HG03097 (cell line): ENCODE measurements around the gene PIPOX.

Experiments
- ATAC-seq: cut with Tn5 transposase; IDR thresholded peaks from one replicate; pipeline ENCODE4 v1.9.1; 2021; ENCODE audit not compliant: unreplicated experiment, low FRiP score

PIPOX gene

GRCh38 chr17:29045734-29046472 is 3.0 kb downstream of the PIPOX start:
- no peak for ATAC-seq

GRCh38 chr17:29046473-29046839 is 3.5 kb downstream of the PIPOX start:
- ATAC-seq, result no peak

- ATAC-seq, result no peak
Measured at GRCh38 chr17:29048440-29049368, 5.8 kb downstream of the PIPOX start.

GRCh38 chr17:29049541-29050145 is 6.7 kb downstream of the PIPOX start:
- no peak for ATAC-seq

GRCh38 chr17:29050176-29050575 is 7.2 kb downstream of the PIPOX start:
- ATAC-seq, result no peak

GRCh38 chr17:29051194-29051593 is 8.3 kb downstream of the PIPOX start:
- ATAC-seq, result no peak

GRCh38 chr17:29051731-29052130 is 8.8 kb downstream of the PIPOX start:
- no peak for ATAC-seq

GRCh38 chr17:29054835-29055234 is 11.9 kb downstream of the PIPOX start:
- no peak for ATAC-seq

- no peak for ATAC-seq
Measured at GRCh38 chr17:29057361-29057760, 14.4 kb downstream of the PIPOX start.

- no peak for ATAC-seq
Measured at GRCh38 chr17:29058391-29058790, 15.4 kb downstream of the PIPOX start.

- ATAC-seq, result no peak
Measured at GRCh38 chr17:29059281-29059680, 16.3 kb downstream of the PIPOX start.

GRCh38 chr17:29060475-29060874 is 17.5 kb downstream of the PIPOX start:
- no peak for ATAC-seq

GRCh38 chr17:29061036-29061435 is 18.1 kb downstream of the PIPOX start:
- ATAC-seq, result no peak

GRCh38 chr17:29062215-29062614 is 19.3 kb downstream of the PIPOX start:
- no peak for ATAC-seq

- no peak for ATAC-seq
Measured at GRCh38 chr17:29063992-29064391, 21.1 kb downstream of the PIPOX start.

GRCh38 chr17:29066047-29066446 is 23.1 kb downstream of the PIPOX start:
- ATAC-seq, result no peak

GRCh38 chr17:29066606-29067005 is 23.7 kb downstream of the PIPOX start:
- ATAC-seq, result no peak

- no peak for ATAC-seq
Measured at GRCh38 chr17:29068818-29069217, 25.9 kb downstream of the PIPOX start.

- no peak for ATAC-seq
Measured at GRCh38 chr17:29069526-29070041, 26.6 kb downstream of the PIPOX start.

GRCh38 chr17:29070308-29070707 is 27.4 kb downstream of the PIPOX start:
- no peak for ATAC-seq

- ATAC-seq, result no peak
Measured at GRCh38 chr17:29070781-29071180, 27.8 kb downstream of the PIPOX start.
